ENCODE data around the gene MPPED2. TPM values are rescaled to one million over a fixed set of nuclear protein-coding genes. Genes with fewer than 3 reads are reported as not detected.

Gene MPPED2
- total and polyA plus RNA-seq, 9 donors = 4.0 to 16.8 (median 7.5) TPM

GRCh38 chr11:30479899-30480298 lies 106.3 kb downstream of the MPPED2 start:
- Histone ChIP-seq H3K27me3 (ENCODE audit: control insufficient read depth, insufficient read depth, low read length) (no peaks in the 10 kb centered on the region), H3K36me3 (ENCODE audit: control insufficient read depth, insufficient read depth, low read length) (no peaks in the 10 kb centered on the region), H3K4me1 (ENCODE audit: control insufficient read depth, insufficient read depth, low read length) (peaks cover 7% of the 10 kb centered on the region), H3K4me3 (ENCODE audit: low read length) (no peak overlapping the region), H3K9me3 (replicated peaks; ENCODE audit: control insufficient read depth, low read depth, low read length) (no peaks in the 10 kb centered on the region), H3K27ac (ENCODE audit: low read length) (no peak overlapping the region)
- no peak for DNase-seq
- 80% methylated on average over 1 of the region's 4 CpGs for WGBS (ENCODE audit: insufficient coverage)

GRCh38 chr11:30478923-30479322 lies 107.2 kb downstream of the MPPED2 start:
- DNase-seq = peak; percentile 94
- no CpG with 5 or more reads among the region's 3 CpGs for WGBS (ENCODE audit: insufficient coverage)
- no peaks in the 10 kb centered on the region for H3K9me3 ChIP-seq (replicated peaks; ENCODE audit: control insufficient read depth, low read depth, low read length)
- no peaks in the 10 kb centered on the region for H3K36me3 ChIP-seq (ENCODE audit: control insufficient read depth, insufficient read depth, low read length)
- peak overlapping the region; percentile 74 for H3K27ac ChIP-seq (ENCODE audit: low read length)
- H3K4me1 ChIP-seq (ENCODE audit: control insufficient read depth, insufficient read depth, low read length) = peaks cover 7% of the 10 kb centered on the region
- H3K27me3 ChIP-seq (ENCODE audit: control insufficient read depth, insufficient read depth, low read length) = no peaks in the 10 kb centered on the region
- no peak overlapping the region for H3K4me3 ChIP-seq (ENCODE audit: low read length)

- Histone ChIP-seq H3K27me3 (ENCODE audit: control insufficient read depth, insufficient read depth, low read length) (no peaks in the 10 kb centered on the region), H3K36me3 (ENCODE audit: control insufficient read depth, insufficient read depth, low read length) (no peaks in the 10 kb centered on the region), H3K4me3 (ENCODE audit: low read length) (no peak overlapping the region), H3K27ac (ENCODE audit: low read length) (no peak overlapping the region), H3K9me3 (replicated peaks; ENCODE audit: control insufficient read depth, low read depth, low read length) (no peaks in the 10 kb centered on the region), H3K4me1 (ENCODE audit: control insufficient read depth, insufficient read depth, low read length) (peaks cover 7% of the 10 kb centered on the region)
- DNase-seq = no peak
These were observed 109.1 kb downstream of the MPPED2 start for GRCh38 chr11:30477061-30477460.

GRCh38 chr11:30474151-30474954 lies 111.8 kb downstream of the MPPED2 start:
- no peaks in the 10 kb centered on the region for H3K27me3 ChIP-seq (ENCODE audit: control insufficient read depth, insufficient read depth, low read length)
- H3K4me3 ChIP-seq (ENCODE audit: low read length) = no peak overlapping the region
- H3K36me3 ChIP-seq (ENCODE audit: control insufficient read depth, insufficient read depth, low read length) = no peaks in the 10 kb centered on the region
- DNase-seq = no peak
- H3K27ac ChIP-seq (ENCODE audit: low read length) = no peak overlapping the region
- peaks cover 3% of the 10 kb centered on the region for H3K4me1 ChIP-seq (ENCODE audit: control insufficient read depth, insufficient read depth, low read length)
- H3K9me3 ChIP-seq (replicated peaks; ENCODE audit: control insufficient read depth, low read depth, low read length) = no peaks in the 10 kb centered on the region
- 92% methylated on average over 1 of the region's 4 CpGs for WGBS (ENCODE audit: insufficient coverage)

GRCh38 chr11:30471244-30471643 lies 114.9 kb downstream of the MPPED2 start:
- DNase-seq = no peak
- Histone ChIP-seq H3K4me1 (ENCODE audit: control insufficient read depth, insufficient read depth, low read length) (no peaks in the 10 kb centered on the region), H3K4me3 (ENCODE audit: low read length) (no peak overlapping the region), H3K9me3 (replicated peaks; ENCODE audit: control insufficient read depth, low read depth, low read length) (no peaks in the 10 kb centered on the region), H3K36me3 (ENCODE audit: control insufficient read depth, insufficient read depth, low read length) (no peaks in the 10 kb centered on the region), H3K27me3 (ENCODE audit: control insufficient read depth, insufficient read depth, low read length) (no peaks in the 10 kb centered on the region), H3K27ac (ENCODE audit: low read length) (no peak overlapping the region)
- WGBS (ENCODE audit: insufficient coverage) = 89% methylated on average over 2 of the region's 2 CpGs

GRCh38 chr11:30468881-30469280 lies 117.3 kb downstream of the MPPED2 start:
- Histone ChIP-seq H3K9me3 (replicated peaks; ENCODE audit: control insufficient read depth, low read depth, low read length) (no peaks in the 10 kb centered on the region), H3K36me3 (ENCODE audit: control insufficient read depth, insufficient read depth, low read length) (no peaks in the 10 kb centered on the region), H3K4me1 (ENCODE audit: control insufficient read depth, insufficient read depth, low read length) (no peaks in the 10 kb centered on the region), H3K27ac (ENCODE audit: low read length) (no peak overlapping the region), H3K27me3 (ENCODE audit: control insufficient read depth, insufficient read depth, low read length) (no peaks in the 10 kb centered on the region), H3K4me3 (ENCODE audit: low read length) (no peak overlapping the region)
- no peak for DNase-seq
- no CpG with 5 or more reads among the region's 2 CpGs for WGBS (ENCODE audit: insufficient coverage)

GRCh38 chr11:30467176-30467575 lies 119.0 kb downstream of the MPPED2 start:
- Histone ChIP-seq H3K27ac (ENCODE audit: low read length) (no peak overlapping the region), H3K36me3 (ENCODE audit: control insufficient read depth, insufficient read depth, low read length) (no peaks in the 10 kb centered on the region), H3K4me1 (ENCODE audit: control insufficient read depth, insufficient read depth, low read length) (no peaks in the 10 kb centered on the region), H3K27me3 (ENCODE audit: control insufficient read depth, insufficient read depth, low read length) (no peaks in the 10 kb centered on the region), H3K4me3 (ENCODE audit: low read length) (no peak overlapping the region), H3K9me3 (replicated peaks; ENCODE audit: control insufficient read depth, low read depth, low read length) (no peaks in the 10 kb centered on the region)
- no peak for DNase-seq

- H3K27ac ChIP-seq (ENCODE audit: low read length) = no peak overlapping the region
- no peaks in the 10 kb centered on the region for H3K36me3 ChIP-seq (ENCODE audit: control insufficient read depth, insufficient read depth, low read length)
- no peaks in the 10 kb centered on the region for H3K4me1 ChIP-seq (ENCODE audit: control insufficient read depth, insufficient read depth, low read length)
- WGBS (ENCODE audit: insufficient coverage) = no CpG with 5 or more reads among the region's 1 CpG
- H3K9me3 ChIP-seq (replicated peaks; ENCODE audit: control insufficient read depth, low read depth, low read length) = no peaks in the 10 kb centered on the region
- no peak for DNase-seq
- no peaks in the 10 kb centered on the region for H3K27me3 ChIP-seq (ENCODE audit: control insufficient read depth, insufficient read depth, low read length)
- no peak overlapping the region for H3K4me3 ChIP-seq (ENCODE audit: low read length)
These were observed 120.5 kb downstream of the MPPED2 start for GRCh38 chr11:30465623-30466022.

- Histone ChIP-seq H3K27ac (ENCODE audit: low read length) (no peak overlapping the region), H3K4me1 (ENCODE audit: control insufficient read depth, insufficient read depth, low read length) (no peaks in the 10 kb centered on the region), H3K4me3 (ENCODE audit: low read length) (no peak overlapping the region), H3K9me3 (replicated peaks; ENCODE audit: control insufficient read depth, low read depth, low read length) (no peaks in the 10 kb centered on the region), H3K27me3 (ENCODE audit: control insufficient read depth, insufficient read depth, low read length) (no peaks in the 10 kb centered on the region), H3K36me3 (ENCODE audit: control insufficient read depth, insufficient read depth, low read length) (no peaks in the 10 kb centered on the region)
- 100% methylated on average over 1 of the region's 2 CpGs for WGBS (ENCODE audit: insufficient coverage)
- DNase-seq = no peak
These were observed 121.0 kb downstream of the MPPED2 start for GRCh38 chr11:30465192-30465591.

GRCh38 chr11:30463266-30463665 lies 122.9 kb downstream of the MPPED2 start:
- H3K27me3 ChIP-seq (ENCODE audit: control insufficient read depth, insufficient read depth, low read length) = no peaks in the 10 kb centered on the region
- no peak overlapping the region for H3K4me3 ChIP-seq (ENCODE audit: low read length)
- DNase-seq = no peak
- no peaks in the 10 kb centered on the region for H3K9me3 ChIP-seq (replicated peaks; ENCODE audit: control insufficient read depth, low read depth, low read length)
- H3K4me1 ChIP-seq (ENCODE audit: control insufficient read depth, insufficient read depth, low read length) = no peaks in the 10 kb centered on the region
- no peaks in the 10 kb centered on the region for H3K36me3 ChIP-seq (ENCODE audit: control insufficient read depth, insufficient read depth, low read length)
- peak overlapping the region; percentile 22 for H3K27ac ChIP-seq (ENCODE audit: low read length)
- WGBS (ENCODE audit: insufficient coverage) = 90% methylated on average over 2 of the region's 2 CpGs

GRCh38 chr11:30462421-30462820 lies 123.7 kb downstream of the MPPED2 start:
- no peaks in the 10 kb centered on the region for H3K4me1 ChIP-seq (ENCODE audit: control insufficient read depth, insufficient read depth, low read length)
- no peaks in the 10 kb centered on the region for H3K9me3 ChIP-seq (replicated peaks; ENCODE audit: control insufficient read depth, low read depth, low read length)
- no peaks in the 10 kb centered on the region for H3K36me3 ChIP-seq (ENCODE audit: control insufficient read depth, insufficient read depth, low read length)
- peak; percentile 78 for DNase-seq
- no peaks in the 10 kb centered on the region for H3K27me3 ChIP-seq (ENCODE audit: control insufficient read depth, insufficient read depth, low read length)
- no CpG with 5 or more reads among the region's 3 CpGs for WGBS (ENCODE audit: insufficient coverage)
- no peak overlapping the region for H3K4me3 ChIP-seq (ENCODE audit: low read length)
- H3K27ac ChIP-seq (ENCODE audit: low read length) = peak overlapping the region; percentile 16

Measured in muscle of leg (tissue), 11 donors.